NCI-H146 treated with DMSO at 0.1 percent for 48 hours (cell line): ENCODE data around the gene MSI2.

ENCODE experiments used
- DNase-seq: peaks from one replicate; lab custom pipeline; 2025; ENCODE audit not compliant: unreplicated experiment; lab: John Stamatoyannopoulos, UW

Gene MSI2

GRCh38 chr17:57363580-57363979, 107.3 kb downstream of the MSI2 start:
- no peak for DNase-seq

DNA sequence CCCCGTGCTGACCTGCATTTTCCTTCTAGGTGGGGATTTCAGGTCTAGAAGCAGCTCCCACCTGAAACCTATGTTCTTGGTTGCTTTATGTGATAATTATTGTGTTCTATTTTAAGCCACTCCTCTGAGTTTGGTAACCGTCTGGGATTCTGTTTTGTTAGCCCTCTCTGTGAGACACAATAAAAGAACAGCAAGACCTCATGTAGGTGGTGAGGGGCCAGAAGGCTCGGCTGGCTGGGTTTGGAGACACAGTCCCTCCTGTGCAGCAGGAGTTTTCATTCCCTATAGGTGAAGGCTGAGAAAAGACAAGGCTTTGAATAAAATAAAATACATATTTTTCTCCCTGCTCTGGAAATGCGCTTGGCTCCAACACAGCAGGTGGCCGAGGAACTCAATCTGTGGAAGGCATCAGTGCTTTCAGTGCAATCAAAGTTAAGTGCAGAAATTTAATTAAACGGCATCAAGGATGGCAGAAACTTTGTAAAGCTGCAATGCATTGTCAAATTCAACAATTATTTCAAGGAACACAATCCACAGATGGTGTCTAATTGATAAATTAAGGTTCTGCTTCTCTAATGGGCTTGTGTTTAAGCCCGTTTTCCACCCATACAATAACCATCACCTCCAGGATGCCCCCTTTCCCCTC, 107.8 kb downstream of the MSI2 start:
- DNase-seq, result peak; percentile 29

DNA sequence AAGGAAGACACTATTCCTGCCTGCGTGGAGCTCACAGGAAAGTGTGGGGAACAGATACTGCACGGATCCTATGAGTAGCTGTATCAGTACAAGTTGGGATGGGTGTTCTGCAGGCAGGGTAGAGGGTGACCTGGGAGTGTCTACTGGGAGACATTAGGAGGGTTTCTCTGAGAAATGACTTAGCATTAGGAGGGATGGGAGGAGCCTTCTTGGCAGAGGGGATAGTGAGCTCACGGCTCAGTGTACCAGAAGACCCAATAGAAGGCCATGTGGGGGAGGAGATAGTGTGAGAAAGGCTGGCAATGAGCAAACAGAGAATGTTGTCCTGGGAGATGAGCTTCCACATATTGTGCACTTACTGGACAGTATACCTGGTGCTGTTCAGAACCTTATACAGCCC, 109.1 kb downstream of the MSI2 start:
- no peak for DNase-seq

DNA sequence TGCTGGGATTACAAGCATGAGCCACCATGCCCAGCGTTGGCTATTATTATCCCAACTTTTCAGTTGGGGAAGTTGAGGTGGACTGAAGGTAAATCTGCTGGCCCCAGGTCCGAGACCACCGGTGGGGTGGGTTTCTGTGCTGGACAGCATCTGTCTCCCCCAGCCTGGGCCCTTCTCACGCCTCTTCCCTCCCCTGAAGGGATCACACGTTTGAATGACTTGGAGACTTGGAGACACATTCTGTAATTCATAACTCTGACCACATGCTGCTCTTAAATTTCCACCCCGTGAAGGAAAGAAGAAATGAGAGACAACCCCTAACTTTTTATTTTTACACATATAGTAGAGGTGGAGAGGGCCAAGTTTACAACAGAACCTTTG, 109.8 kb downstream of the MSI2 start:
- DNase-seq, result no peak

DNA sequence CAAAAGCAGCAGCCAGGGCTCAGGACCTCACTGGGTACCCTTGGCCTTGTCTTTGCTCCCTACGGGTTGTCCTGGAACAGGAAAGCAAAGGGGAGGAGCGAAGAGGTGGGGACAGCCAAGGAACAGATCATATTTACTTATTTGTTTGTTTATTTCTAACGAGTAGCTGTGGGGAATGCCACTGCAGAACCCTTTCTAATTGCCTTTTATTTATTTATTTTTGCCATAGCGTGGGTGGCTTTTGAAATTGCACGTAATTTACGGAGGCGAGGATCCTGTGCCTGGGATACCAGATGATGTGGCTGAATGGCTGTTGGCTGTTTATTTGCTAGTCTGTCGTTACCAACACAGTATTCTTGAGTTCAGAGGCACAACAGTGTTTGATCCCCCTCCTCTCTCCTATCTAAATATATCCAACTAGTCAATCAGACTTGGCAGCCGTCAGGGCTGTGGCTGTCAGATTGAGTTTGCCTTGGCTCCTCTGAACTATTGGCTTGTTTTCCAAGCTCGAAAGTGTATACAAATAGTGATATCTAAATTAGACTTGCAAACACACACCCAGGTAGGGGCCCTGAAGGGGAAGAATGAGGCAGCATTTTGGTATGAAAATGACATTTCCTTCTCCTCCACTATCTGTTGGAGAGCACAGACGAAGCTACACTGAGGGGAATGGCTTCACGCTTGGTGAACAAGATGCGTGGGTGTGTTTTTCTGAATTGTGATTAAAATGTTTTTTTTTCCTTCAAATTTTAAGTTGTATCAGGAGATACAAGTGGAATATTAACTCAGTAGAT, 110.4 kb downstream of the MSI2 start:
- no peak for DNase-seq

DNA sequence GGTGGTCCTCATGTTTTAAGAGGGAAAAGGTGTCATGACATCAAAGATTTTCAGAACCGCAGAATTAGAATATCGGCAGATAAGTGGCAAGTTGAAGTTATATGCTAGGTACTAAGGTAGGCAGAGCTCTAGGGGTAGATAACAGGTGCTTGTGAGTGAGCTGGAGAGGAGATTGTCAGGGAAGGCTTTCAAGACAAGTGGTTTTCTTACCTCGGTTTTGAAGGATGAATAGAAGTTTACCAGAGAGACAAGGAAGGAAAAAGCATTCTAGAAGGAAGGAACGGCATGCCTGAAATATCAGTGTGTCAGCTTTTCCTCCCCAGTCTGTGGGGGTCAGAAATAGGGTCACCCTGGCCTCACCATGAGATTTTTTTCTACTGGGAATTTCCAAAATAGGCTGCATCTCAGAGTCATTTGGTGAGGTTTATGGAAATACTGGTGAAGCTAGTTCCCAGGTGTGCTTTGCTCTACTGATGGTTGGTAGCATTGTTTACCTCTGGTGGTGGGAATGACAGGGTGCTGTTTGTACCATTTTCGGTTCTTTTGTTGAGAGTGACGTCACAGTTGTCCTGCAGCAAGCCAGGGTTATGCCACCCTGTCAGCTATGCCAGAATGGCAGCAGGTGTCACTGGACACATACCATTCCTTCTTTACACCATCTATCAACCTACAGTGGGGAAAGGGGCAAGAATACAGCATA, 112.5 kb downstream of the MSI2 start:
- no peak for DNase-seq

DNA sequence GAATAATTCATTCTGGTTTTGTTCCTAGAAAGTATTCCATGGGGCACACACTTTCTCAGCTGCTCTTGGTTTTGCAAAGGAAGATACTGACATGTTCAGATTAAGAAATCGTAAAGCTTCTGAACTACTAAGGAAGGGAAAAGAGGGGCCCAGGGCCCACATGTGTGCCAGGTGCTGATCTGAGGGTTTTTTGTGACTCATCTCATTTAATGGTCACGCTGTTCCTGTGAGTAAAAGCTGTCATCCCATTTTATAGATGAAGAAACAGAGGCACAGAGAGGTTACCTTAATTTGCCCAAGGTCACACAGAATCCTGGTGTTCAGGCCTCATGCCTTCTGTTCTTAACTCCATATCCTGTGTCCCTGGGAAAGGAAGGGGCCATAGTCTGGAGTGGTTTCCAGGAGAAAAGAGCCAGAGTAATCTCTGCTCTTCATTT, 113.2 kb downstream of the MSI2 start:
- DNase-seq, result no peak

DNA sequence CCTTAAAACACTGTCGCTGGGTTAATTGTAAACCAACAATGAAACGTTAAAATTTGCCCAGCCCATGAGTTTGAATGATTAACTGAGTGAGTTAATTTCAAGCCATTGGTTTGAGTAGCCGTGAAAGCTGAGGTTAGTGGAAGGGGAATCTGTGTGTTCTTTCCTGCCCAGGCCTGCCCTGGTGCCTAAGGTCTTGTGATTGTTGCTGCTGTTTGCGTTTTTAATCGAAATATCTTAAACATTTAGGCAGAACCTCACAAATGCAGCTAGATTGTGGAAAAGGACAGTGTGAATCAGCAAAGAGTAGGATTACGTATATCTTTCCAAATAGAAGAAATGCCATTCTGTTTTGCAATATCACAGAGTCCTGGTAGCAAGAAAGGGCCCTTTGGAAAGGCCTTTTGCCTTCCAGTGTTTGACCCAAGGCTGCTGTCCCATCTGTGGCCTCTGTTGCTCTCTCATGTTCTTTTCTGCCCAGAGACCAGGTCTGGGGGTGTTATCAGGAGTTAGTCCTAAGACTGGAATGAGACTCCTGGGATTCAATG, 113.8 kb downstream of the MSI2 start:
- no peak for DNase-seq

DNA sequence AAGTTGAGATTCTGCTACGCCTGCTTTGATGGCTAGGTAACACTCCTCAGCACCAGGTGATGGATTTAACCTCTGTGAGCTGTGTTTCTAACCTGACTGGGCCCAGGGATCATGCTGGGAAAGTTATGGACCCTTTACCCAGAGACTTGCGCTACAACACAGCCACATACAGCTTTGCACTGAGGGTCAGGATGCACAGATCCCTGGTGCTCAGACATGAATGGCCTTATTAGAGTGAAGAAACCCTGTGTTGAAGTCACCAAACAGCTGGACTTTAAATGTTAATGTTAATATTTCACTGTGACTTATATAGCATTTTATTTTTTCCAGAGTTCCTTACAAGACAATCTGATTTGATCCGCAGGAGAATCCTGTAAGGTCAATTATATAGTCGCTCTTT, 114.3 kb downstream of the MSI2 start:
- DNase-seq, result no peak

DNA sequence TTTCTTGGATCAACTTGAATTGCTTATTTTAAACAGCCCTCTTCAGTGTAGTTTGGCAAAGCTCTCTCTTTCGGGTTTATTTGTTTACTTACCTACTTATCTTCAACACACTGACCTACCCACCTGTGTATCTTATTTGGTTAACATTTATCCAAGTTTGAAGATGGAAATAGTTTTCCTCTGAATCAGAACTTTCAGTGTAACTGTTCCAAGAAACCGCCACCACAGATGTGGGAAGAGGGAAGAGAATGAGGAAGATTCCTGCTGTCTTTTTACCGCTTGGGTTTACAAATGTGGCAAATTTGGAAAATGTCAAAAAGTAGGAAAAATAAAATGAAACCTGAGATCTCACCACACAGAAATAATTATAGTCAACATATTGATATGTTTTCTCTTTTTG, 115.8 kb downstream of the MSI2 start:
- DNase-seq, result no peak

DNA sequence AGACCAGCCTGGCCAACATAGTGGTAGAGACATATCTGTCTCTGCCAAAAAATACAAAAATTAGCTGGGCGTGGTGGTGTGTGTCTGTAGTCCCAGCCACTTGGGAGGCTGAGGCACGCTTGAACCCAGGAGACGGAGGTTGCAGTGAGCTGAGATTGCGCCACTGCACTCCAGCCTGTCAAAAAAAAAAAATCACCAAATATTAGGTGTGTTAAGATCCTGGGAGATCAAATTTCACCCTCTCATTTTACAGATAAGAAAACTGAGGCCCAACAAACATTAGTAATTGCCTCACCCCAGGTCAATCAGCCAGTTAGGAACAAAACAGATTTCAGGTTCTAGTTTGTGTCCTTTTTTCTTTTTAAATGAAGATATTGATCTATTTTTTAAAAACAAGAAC, 116.7 kb downstream of the MSI2 start:
- DNase-seq, result no peak

DNA sequence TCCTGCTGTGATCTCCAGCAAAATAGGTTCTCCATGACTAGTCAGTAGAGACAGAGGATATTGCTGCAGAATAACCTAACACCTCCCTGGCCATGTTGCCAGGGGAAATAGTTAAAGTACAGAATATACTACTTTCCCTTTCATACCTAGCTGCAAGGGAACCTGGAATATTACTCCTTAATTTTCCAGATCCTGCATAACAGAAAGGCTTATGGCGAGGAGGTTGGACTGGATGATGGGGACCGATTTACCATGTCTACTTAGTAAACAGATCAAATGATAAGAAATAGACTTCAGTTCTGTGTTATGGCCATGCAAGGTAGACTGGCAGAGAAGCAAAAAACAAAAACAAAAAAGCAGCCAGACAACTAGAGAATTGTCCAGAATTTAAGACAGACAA, 117.4 kb downstream of the MSI2 start:
- DNase-seq, result no peak

GRCh38 chr17:57375040-57375769, 118.9 kb downstream of the MSI2 start:
- DNase-seq, result no peak

GRCh38 chr17:57375770-57376225, 119.5 kb downstream of the MSI2 start:
- DNase-seq, result no peak

- no peak for DNase-seq
Observed at GRCh38 chr17:57377094-57377493, 120.8 kb downstream of the MSI2 start.

DNA sequence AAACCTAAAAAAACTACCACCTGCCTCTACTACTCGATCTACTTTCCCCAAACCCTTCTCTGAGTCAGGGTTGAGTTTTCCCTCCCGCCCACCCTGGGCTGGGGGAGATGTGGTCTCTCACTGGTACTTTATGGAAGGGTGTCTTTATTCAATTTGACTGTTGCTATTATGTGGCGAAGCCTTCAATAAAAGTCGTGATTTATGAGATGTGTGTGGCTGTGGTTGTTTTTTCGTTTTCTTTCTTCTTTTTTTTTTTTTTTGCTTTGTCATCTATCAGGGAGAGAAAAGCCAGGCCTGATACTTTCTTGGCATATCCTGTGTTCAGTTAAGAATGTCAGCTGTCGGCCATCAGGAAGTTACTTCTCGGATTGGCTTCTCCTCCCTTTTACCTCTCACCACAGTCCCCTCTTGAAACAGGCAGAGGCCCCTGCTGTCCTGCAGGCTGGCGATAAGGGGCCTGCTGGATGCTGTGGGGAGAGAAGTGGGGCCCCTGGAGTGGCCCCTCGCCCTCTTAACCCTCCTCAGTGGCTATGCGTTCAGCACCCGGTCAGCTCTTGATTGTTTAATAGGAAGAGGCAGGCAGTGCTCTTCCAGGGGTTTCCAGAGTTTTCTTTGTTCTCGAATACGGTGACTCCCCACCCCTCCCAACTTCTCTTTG, 123.0 kb downstream of the MSI2 start:
- DNase-seq, result no peak

DNA sequence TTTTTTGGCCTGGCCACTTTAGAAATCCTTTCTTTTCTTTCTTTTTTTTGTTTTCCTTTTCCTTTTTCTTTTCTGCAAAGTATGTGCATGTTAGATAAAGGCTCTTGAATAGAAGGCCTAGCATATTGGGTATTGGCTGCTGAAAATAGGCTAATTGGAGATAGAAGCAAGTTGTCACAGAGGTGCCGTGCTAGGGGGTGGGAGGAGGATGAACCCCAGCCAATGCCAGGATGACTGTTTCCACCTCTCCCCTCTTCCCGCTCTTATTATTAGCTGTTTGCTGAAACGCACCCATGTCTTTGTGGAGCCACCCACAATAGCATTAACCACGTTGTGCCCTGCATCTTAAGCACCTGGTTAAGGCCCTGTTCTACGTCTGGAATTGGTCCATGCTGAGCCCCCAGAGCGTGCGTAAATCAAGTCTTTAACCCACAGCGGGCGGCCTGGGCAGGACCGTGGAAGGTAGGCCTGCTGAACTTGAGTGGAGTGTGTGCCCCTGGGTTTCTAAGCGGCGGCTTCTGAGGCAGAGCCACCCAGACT, 123.6 kb downstream of the MSI2 start:
- no peak for DNase-seq

- no peak for DNase-seq
Observed at GRCh38 chr17:57381498-57381897, 125.2 kb downstream of the MSI2 start.

GRCh38 chr17:57384219-57384618, 127.9 kb downstream of the MSI2 start:
- DNase-seq, result no peak

DNA sequence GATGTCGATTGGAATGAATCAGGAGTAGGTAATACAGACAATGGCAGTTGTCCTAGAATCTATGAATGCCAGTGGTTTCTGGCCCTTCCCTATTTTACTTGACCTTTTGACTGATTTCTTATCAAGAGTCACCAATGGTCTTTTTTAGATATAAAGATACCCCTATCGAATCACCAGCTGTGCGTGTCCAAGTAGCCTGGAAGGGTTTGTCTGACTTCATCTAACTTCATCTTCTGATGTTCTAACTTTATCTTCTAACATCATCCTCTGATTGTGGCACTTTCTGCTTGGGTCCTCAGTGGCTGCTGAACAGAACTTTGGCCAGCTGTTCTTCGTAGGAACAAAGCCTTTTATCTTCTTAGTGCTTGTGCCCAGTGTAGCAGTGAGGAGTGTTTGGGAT, 129.7 kb downstream of the MSI2 start:
- no peak for DNase-seq
